ENCODE data around the gene FAM234A.

DNA sequence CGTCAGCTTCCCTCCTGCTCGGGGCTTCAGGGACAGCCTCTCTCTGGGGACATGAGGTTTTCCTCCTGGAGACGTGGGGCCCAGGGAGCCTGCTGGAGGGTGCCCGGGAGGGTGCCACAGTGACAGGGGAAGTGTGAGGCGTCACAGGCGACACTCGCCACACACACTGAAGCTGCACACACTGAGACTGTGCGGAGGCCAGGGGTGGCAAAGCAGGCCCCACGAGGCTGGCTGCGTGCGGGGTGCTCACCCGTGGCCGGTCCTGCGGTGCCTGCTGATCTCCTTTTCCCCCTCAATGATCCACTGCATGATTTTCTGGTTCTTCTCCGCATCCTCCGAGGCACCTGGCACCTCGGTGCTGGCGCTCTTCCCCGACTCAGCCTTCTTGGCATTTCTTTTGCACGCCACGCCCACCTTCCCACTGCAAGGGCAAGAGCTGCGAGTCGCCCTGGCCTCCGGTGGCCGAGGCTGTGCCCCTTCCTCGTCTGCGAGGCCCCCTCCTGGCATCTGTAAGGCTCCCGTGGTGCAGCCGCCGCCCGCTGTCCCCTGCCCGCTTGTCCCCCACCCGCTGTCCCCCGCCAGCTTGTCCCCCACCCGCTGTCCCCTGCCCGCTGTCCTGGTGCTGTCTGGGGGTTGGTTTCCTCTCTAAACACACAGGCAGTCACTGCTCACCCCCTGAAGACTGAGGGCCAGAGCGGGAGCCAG is 62.3 kb downstream of the FAM234A start:
- TF ChIP-seq POLR2A (IDR thresholded peaks at IDR 0.05; ENCODE audit: low read depth, low read length) (no peak), POLR2AphosphoS5 (IDR thresholded peaks at IDR 0.05; ENCODE audit: low read depth, low read length) (no peak)
